ENCODE results near the gene PI4KA. TPM values are rescaled to one million over a fixed set of nuclear protein-coding genes. Genes with fewer than 3 reads are reported as not detected.

The PI4KA gene
- total RNA-seq, 6 experiments from 2014 or later, result 51.0 to 61.3 (median 57.2) TPM

DNA sequence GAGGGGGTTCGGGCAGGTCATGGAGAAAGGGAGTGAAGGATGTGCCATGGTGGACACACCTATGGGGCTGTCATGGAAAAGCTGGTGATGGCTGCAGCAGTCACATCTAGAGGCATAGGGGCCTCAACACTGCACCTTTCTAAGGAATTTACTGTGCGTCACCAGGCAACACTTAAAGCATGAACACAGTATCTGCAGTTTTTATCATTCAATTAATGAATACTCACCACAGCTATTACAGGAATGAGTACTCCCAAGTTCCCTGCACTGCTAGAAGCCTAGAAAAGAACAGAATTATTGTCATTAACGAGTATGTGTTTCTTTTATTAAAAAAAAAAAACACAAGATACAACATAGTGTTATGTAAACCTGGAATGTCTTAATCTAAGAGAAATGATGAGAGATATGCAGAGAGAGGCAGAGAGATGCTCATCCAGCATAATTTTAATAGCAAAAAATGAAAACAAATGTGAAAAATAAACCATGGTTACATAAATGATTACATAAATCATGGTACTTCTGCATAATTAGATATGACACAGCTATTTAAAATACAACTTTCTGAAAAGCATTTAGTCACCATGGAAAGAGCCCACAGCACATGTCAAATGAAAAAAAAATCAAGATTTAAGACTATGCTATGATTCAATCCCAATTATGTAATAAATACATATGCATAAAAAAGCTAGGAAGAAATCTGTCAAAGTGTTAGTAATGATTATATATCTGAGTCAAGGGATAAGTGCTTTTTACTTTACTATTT lies 65.5 kb downstream of the PI4KA start:
- TF ChIP-seq, protein P1, sequence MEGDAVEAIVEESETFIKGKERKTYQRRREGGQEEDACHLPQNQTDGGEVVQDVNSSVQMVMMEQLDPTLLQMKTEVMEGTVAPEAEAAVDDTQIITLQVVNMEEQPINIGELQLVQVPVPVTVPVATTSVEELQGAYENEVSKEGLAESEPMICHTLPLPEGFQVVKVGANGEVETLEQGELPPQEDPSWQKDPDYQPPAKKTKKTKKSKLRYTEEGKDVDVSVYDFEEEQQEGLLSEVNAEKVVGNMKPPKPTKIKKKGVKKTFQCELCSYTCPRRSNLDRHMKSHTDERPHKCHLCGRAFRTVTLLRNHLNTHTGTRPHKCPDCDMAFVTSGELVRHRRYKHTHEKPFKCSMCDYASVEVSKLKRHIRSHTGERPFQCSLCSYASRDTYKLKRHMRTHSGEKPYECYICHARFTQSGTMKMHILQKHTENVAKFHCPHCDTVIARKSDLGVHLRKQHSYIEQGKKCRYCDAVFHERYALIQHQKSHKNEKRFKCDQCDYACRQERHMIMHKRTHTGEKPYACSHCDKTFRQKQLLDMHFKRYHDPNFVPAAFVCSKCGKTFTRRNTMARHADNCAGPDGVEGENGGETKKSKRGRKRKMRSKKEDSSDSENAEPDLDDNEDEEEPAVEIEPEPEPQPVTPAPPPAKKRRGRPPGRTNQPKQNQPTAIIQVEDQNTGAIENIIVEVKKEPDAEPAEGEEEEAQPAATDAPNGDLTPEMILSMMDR (IDR thresholded peaks at IDR 0.05), result no peak
- Mint-ChIP-seq H3K4me1 (ENCODE audit: low read depth) (peaks cover 25% of the 10 kb centered on the region), H3K27ac (peak overlapping the region; percentile 95), H3K4me3 (no peak overlapping the region; the same call in 1 of the 2 replicates), H3K27me3 (ENCODE audit: insufficient read depth) (peaks cover 3% of the 10 kb centered on the region), H3K36me3 (ENCODE audit: low read depth) (peaks cover 33% of the 10 kb centered on the region), H3K9me3 (no peaks in the 10 kb centered on the region)
- peak; percentile 70 for DNase-seq

DNA sequence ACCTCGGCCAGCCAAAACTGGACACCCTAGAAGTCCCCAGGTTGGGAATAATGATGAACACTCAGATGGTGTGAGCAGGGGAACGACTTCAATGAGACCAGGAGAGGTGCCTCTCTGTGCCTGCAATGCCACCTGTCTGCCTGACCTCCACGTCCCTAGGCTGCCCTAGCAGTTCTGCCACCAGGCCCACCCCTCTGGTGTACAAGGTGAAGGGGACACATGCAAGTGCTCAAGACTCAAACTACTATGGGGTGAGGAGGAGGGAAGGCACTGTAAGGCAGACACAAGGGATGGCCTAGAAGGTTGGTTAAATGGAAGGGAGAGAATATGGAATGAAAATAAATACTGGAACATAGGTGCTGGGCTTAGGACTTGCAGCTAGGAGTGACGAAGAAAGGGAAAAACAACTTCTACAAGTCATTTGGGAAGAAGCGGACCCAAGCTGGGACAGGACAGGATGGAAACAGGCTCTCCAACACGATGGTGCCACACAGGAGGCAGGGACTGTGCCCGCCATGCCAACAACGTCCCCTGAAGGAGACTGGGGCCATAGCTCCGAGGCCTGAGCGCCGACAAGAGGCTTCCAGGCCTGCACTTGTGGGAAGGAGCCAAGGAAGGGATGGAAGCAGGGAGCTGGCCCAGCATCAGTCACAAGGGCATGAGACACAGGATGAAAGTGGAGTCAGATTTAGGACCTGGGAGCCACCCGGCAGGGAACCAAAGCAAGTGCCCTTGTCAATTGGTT lies 66.2 kb downstream of the PI4KA start:
- DNase-seq, result no peak

DNA sequence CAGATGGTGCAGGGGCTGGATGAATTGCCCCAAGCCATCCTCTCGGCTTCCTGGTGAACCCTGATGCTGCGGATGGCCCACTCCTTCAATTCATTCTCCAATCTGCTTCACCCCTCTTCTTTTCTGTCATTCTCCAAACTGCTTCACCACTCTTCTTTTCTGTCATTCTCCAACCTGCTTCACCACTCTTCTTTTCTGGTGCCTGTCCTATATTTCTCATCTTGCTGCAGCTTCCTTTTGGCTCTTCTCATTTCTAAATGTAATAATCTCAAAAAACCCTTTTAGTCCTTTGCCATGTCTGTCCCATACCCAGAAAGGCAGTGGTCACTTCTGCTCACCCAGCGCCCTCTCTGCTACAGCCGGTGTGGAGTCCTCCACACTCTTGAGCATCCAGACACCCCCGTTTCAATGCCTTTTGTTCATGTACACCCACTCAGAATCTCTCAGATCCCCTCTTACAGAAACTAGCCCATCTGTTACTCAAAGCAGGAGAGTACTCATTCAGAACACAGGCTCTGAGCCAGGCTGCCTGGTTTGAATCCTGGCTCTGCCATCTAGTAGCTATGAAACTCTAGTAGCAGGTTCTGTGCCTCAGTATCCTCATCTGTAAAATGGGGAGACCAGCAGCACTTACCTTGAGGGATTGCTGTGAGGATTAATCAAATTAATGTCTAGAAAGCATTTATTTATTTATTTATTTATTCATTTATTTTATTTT lies 69.8 kb downstream of the PI4KA start:
- no peak overlapping the region for H3K27ac Mint-ChIP-seq
- TF ChIP-seq, protein P1 (IDR thresholded peaks at IDR 0.05), result no peak
- H3K9me3 Mint-ChIP-seq, result no peaks in the 10 kb centered on the region
- DNase-seq, result no peak
- peaks cover 1% of the 10 kb centered on the region; the same call in 1 of the 2 replicates for H3K27me3 Mint-ChIP-seq (ENCODE audit: insufficient read depth)
- peaks cover 6% of the 10 kb centered on the region for H3K36me3 Mint-ChIP-seq (ENCODE audit: low read depth)
- H3K4me3 Mint-ChIP-seq, result no peak overlapping the region
- H3K4me1 Mint-ChIP-seq (ENCODE audit: low read depth), result peaks cover 26% of the 10 kb centered on the region

More for the DNA sequence above, 66.2 kb downstream of the PI4KA start:
- TF ChIP-seq, protein P1 (IDR thresholded peaks at IDR 0.05), result no peak
- H3K4me1 Mint-ChIP-seq (ENCODE audit: low read depth), result peaks cover 25% of the 10 kb centered on the region
- peaks cover 28% of the 10 kb centered on the region for H3K36me3 Mint-ChIP-seq (ENCODE audit: low read depth)
- H3K4me3 Mint-ChIP-seq, result no peak overlapping the region
- peaks cover 3% of the 10 kb centered on the region for H3K27me3 Mint-ChIP-seq (ENCODE audit: insufficient read depth)
- no peaks in the 10 kb centered on the region for H3K9me3 Mint-ChIP-seq
- peak overlapping the region; percentile 95 for H3K27ac Mint-ChIP-seq

DNA sequence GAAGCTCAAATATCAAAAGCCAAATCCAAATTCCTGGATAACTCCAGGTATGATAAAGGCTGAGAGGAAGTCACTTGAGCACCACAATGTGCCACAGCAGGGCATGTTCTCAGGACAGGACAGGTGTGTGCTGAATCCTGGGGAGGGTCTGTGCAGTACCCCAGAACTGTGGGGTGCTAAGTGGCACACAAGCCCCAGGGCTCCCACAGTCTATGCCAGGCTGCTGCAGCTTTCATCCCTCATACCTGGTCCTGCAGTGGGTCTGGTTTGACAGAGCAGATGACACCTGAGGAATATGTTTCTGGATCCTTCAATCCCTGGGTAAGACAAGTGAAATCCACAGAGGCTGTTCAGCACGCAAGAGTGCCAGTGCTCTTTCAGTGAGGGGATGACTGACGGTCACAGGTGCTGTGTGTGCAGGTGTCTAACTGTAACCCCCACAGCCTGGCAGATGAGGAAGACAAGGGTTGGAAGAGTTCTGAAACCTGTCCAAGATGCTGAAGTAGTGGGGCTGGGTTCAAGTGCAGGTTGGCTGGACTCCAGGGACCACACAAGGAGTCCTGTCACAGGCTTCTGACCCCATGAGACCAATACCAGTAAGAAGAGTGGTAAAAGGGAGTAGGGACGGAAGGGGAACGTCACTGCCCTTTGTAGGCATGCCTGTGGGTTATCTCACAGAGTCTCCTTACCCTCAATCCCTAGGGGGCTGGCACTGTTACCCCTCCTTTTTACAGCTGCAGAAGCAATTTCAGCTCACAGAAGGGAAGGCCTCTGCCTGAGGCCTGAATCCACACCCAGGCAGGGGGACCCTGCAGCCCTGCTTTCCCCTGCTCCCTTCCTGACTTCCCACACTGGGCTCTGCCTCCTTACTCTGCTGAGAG lies 70.6 kb downstream of the PI4KA start:
- no peak for DNase-seq
- no peak overlapping the region for H3K4me3 Mint-ChIP-seq
- H3K9me3 Mint-ChIP-seq, result no peaks in the 10 kb centered on the region
- H3K27me3 Mint-ChIP-seq (ENCODE audit: insufficient read depth), result peaks cover 1% of the 10 kb centered on the region
- TF ChIP-seq, protein P1 (IDR thresholded peaks at IDR 0.05), result no peak
- no peak overlapping the region for H3K27ac Mint-ChIP-seq
- H3K36me3 Mint-ChIP-seq (ENCODE audit: low read depth), result peaks cover 6% of the 10 kb centered on the region
- peaks cover 26% of the 10 kb centered on the region for H3K4me1 Mint-ChIP-seq (ENCODE audit: low read depth)

DNA sequence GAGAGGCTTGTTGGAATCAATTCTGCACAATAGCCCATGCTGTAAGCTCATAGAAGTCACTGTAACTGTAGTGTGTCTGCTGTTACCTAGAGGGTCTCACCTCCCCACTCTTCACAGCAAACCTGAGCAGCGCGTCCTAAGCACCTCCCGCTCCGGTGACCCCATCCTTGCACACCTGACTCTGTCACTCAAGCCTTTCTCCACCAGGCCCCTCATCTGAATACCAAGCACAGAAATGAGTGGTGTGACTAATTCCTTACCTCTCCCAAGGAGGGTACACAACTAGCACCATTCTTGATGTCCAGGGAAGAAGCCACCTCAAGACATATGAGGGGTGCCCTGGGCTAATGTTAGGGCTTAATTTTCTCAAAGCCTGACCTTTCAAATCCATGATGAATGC lies 71.4 kb downstream of the PI4KA start:
- no peak for DNase-seq
- Mint-ChIP-seq H3K27ac (no peak overlapping the region), H3K4me1 (ENCODE audit: low read depth) (peaks cover 19% of the 10 kb centered on the region), H3K4me3 (no peak overlapping the region), H3K27me3 (ENCODE audit: insufficient read depth) (peaks cover 1% of the 10 kb centered on the region), H3K36me3 (ENCODE audit: low read depth) (peaks cover 2% of the 10 kb centered on the region), H3K9me3 (no peaks in the 10 kb centered on the region)
- TF ChIP-seq, protein P1 (IDR thresholded peaks at IDR 0.05), result no peak

Measured in HFFc6 (cell line).